ENCODE measurements around the gene EPB41L2.

- TF ChIP-seq CTCF (IDR thresholded peaks at IDR 0.05; ENCODE audit: low read depth, low read length) (no peak), EZH2phosphoT487 (IDR thresholded peaks at IDR 0.05; ENCODE audit: low read depth) (no peak)
Observed at GRCh38 chr6:130865793-130866192, 197.3 kb downstream of the EPB41L2 start.
